OCI-LY1 (cell line): Measurements from ENCODE around the gene APBA1.

ENCODE experiments used
- H2AFZ ChIP-seq: fragments of 200-600 bp; sonication (generic), shearing (Covaris generic); 2 replicates; pipeline ENCODE4 v1.6.0; 2014; ENCODE audit warnings: antibody characterized with exemption, mild to moderate bottlenecking, low read length
- H3F3A ChIP-seq: fragments of 200-600 bp; sonication (generic), shearing (Covaris generic); 2 replicates; pipeline ENCODE4 v1.6.0; 2014; ENCODE audit warnings: mild to moderate bottlenecking, antibody characterized with exemption, low read length, moderate library complexity; ENCODE audit not compliant: insufficient read depth
- H3K27ac ChIP-seq: fragments of 200-600 bp; sonication (generic); 2 replicates; pipeline ENCODE4 v1.5.1; 2014; ENCODE audit warnings: low read length, mixed run types, mild to moderate bottlenecking, low read depth; ENCODE audit not compliant: poor library complexity, severe bottlenecking
- H3K27me3 ChIP-seq: fragments of 200-600 bp; sonication (generic); 2 replicates; pipeline ENCODE4 v1.6.0; 2014; ENCODE audit warnings: antibody characterized with exemption, mild to moderate bottlenecking, low read length, moderate library complexity; ENCODE audit not compliant: insufficient read depth
- H3K36me3 ChIP-seq: fragments of 200-600 bp; sonication (generic); 2 replicates; pipeline ENCODE4 v1.6.1; 2014; ENCODE audit warnings: mild to moderate bottlenecking, antibody characterized with exemption, low read length, moderate library complexity, mixed read lengths; ENCODE audit not compliant: insufficient read depth
- H3K4me1 ChIP-seq: fragments of 200-600 bp; sonication (generic); 2 replicates; pipeline ENCODE4 v1.5.1; 2014; ENCODE audit warnings: mild to moderate bottlenecking, low read length, moderate library complexity; ENCODE audit not compliant: insufficient read depth, severe bottlenecking
- H3K4me2 ChIP-seq: fragments of 200-600 bp; sonication (generic), shearing (Covaris generic); 2 replicates; pipeline ENCODE4 v1.6.1; 2014; ENCODE audit warnings: low read length
- H3K4me3 ChIP-seq: fragments of 200-600 bp; sonication (generic); 2 replicates; pipeline ENCODE4 v1.5.1; 2014; ENCODE audit warnings: low read length, low read depth, mild to moderate bottlenecking, mixed read lengths; ENCODE audit not compliant: poor library complexity, severe bottlenecking
- H3K79me2 ChIP-seq: fragments of 200-600 bp; shearing (Covaris generic); 2 replicates; pipeline ENCODE4 v1.6.1; 2016; ENCODE audit warnings: mixed run types, low read length, mixed read lengths; ENCODE audit not compliant: insufficient read depth
- H3K9ac ChIP-seq: fragments of 200-600 bp; sonication (generic), shearing (Covaris generic); 2 replicates; pipeline ENCODE4 v1.6.1; 2014; ENCODE audit warnings: mild to moderate bottlenecking, low read length, mixed read lengths
- H3K9me2 ChIP-seq: fragments of 200-600 bp; sonication (generic), shearing (Covaris generic); 2 replicates; pipeline ENCODE4 v1.6.1; 2014; ENCODE audit warnings: low read depth, mild to moderate bottlenecking, low read length, mixed read lengths
- H3K9me3 ChIP-seq: fragments of 200-600 bp; shearing (Covaris generic); 2 replicates; pipeline ENCODE4 v1.6.1; 2014; ENCODE audit warnings: low read length, mixed read lengths
- H4K20me1 ChIP-seq: fragments of 200-600 bp; sonication (generic), shearing (Covaris generic); 2 replicates; pipeline ENCODE4 v1.6.0; 2016; ENCODE audit warnings: mild to moderate bottlenecking, low read length; ENCODE audit not compliant: insufficient read depth
- CTCF ChIP-seq: fragments of 200-600 bp; sonication (generic), shearing (Covaris generic); IDR thresholded peaks from 2 replicates; pipeline ENCODE4 v1.5.1; 2017; ENCODE audit warnings: mild to moderate bottlenecking, antibody characterized with exemption, low read length, moderate library complexity, mixed read lengths
- EZH2 ChIP-seq: fragments of 200-600 bp; sonication (generic), shearing (Covaris generic); IDR thresholded peaks from 2 replicates; pipeline ENCODE4 v1.8.0; 2017; ENCODE audit warnings: borderline replicate concordance, mixed run types, mild to moderate bottlenecking, antibody characterized with exemption, low read length, moderate library complexity, mixed read lengths

Gene APBA1

GRCh38 chr9:69609156-69609555 is 63.0 kb downstream of the APBA1 start:
- no peak overlapping the region for H3K4me3 ChIP-seq
- no peaks in the 10 kb centered on the region for H4K20me1 ChIP-seq
- H3K27me3 ChIP-seq: no peaks in the 10 kb centered on the region
- no peaks in the 10 kb centered on the region for H3K9me3 ChIP-seq
- H3K79me2 ChIP-seq: no peaks in the 10 kb centered on the region
- no peaks in the 10 kb centered on the region for H3K36me3 ChIP-seq
- H3K27ac ChIP-seq: no peak overlapping the region
- no peaks in the 10 kb centered on the region for H3F3A ChIP-seq
- H3K4me2 ChIP-seq: no peak overlapping the region
- H3K9me2 ChIP-seq: no peaks in the 10 kb centered on the region
- H2AFZ ChIP-seq: no peak overlapping the region
- H3K4me1 ChIP-seq: no peaks in the 10 kb centered on the region
- TF ChIP-seq CTCF (no peak), EZH2 (no peak)
- no peak overlapping the region for H3K9ac ChIP-seq

GRCh38 chr9:69606089-69606488 is 66.1 kb downstream of the APBA1 start:
- no peaks in the 10 kb centered on the region for H3K4me1 ChIP-seq
- no peak overlapping the region for H2AFZ ChIP-seq
- H3K4me3 ChIP-seq: no peak overlapping the region
- no peaks in the 10 kb centered on the region for H3K36me3 ChIP-seq
- no peaks in the 10 kb centered on the region for H3K9me2 ChIP-seq
- H3K79me2 ChIP-seq: no peaks in the 10 kb centered on the region
- H3K9me3 ChIP-seq: no peaks in the 10 kb centered on the region
- no peaks in the 10 kb centered on the region for H3F3A ChIP-seq
- H4K20me1 ChIP-seq: no peaks in the 10 kb centered on the region
- H3K27ac ChIP-seq: no peak overlapping the region
- no peaks in the 10 kb centered on the region for H3K27me3 ChIP-seq
- no peak overlapping the region for H3K4me2 ChIP-seq
- no peak overlapping the region for H3K9ac ChIP-seq
- TF ChIP-seq EZH2 (no peak), CTCF (no peak)

- Histone ChIP-seq H3K27ac (no peak overlapping the region), H3K36me3 (no peaks in the 10 kb centered on the region), H3K9me3 (no peaks in the 10 kb centered on the region), H3K9me2 (no peaks in the 10 kb centered on the region), H3F3A (no peaks in the 10 kb centered on the region), H3K4me2 (no peak overlapping the region), H4K20me1 (no peaks in the 10 kb centered on the region), H3K79me2 (no peaks in the 10 kb centered on the region), H3K4me1 (no peaks in the 10 kb centered on the region), H3K27me3 (no peaks in the 10 kb centered on the region), H3K4me3 (no peak overlapping the region), H2AFZ (no peak overlapping the region), H3K9ac (no peak overlapping the region)
- TF ChIP-seq CTCF (no peak), EZH2 (no peak)
Measured at GRCh38 chr9:69605406-69605805, 66.8 kb downstream of the APBA1 start.
